HPDE6-E6E7 (cell line): ENCODE measurements around the gene ATG14.
"Not testable (repeated sequence)": the region's sequence is repeated elsewhere in the genome, so short reads cannot be mapped to it uniquely, and the experiment has no call there.

Source experiments
- DNase-seq: peaks from one replicate; pipeline ENCODE4 v3.0.0; 2011; ENCODE audit warnings: missing footprints; ENCODE audit errors: extremely low spot score

Gene ATG14

GRCh38 chr14:55386037-55386808, 25.4 kb downstream of the ATG14 start:
- DNase-seq = no peak

- no peak for DNase-seq
Observed at GRCh38 chr14:55384536-55384935, 27.1 kb downstream of the ATG14 start.

GRCh38 chr14:55383541-55384140, 28.0 kb downstream of the ATG14 start:
- no peak for DNase-seq

- not testable (repeated sequence) for DNase-seq
Observed at GRCh38 chr14:55383056-55383466, 28.6 kb downstream of the ATG14 start.

GRCh38 chr14:55382483-55382882, 29.1 kb downstream of the ATG14 start:
- DNase-seq = no peak

- no peak for DNase-seq
Observed at GRCh38 chr14:55381561-55381960, 30.1 kb downstream of the ATG14 start.

- DNase-seq = no peak
Observed at GRCh38 chr14:55381040-55381439, 30.6 kb downstream of the ATG14 start.

- DNase-seq = no peak
Observed at GRCh38 chr14:55377236-55377635, 34.4 kb downstream of the ATG14 start.

- no peak for DNase-seq
Observed at GRCh38 chr14:55374771-55375170, 36.9 kb downstream of the ATG14 start.

- peak; percentile 38 for DNase-seq
Observed at GRCh38 chr14:55373784-55374705, 37.6 kb downstream of the ATG14 start.

- no peak for DNase-seq
Observed at GRCh38 chr14:55372825-55373224, 38.8 kb downstream of the ATG14 start.

- DNase-seq = no peak
Observed at GRCh38 chr14:55372423-55372822, 39.2 kb downstream of the ATG14 start.

- DNase-seq = no peak
Observed at GRCh38 chr14:55370883-55371455, 40.7 kb downstream of the ATG14 start.

- no peak for DNase-seq
Observed at GRCh38 chr14:55366271-55366670, 45.4 kb downstream of the ATG14 start.

GRCh38 chr14:55361190-55361589, 50.4 kb downstream of the ATG14 start:
- no peak for DNase-seq

- DNase-seq = no peak
Observed at GRCh38 chr14:55359307-55359706, 52.3 kb downstream of the ATG14 start.

- DNase-seq = no peak
Observed at GRCh38 chr14:55356913-55357312, 54.7 kb downstream of the ATG14 start.

- no peak for DNase-seq
Observed at GRCh38 chr14:55355922-55356321, 55.7 kb downstream of the ATG14 start.

- DNase-seq = peak; percentile 70
Observed at GRCh38 chr14:55354500-55354899, 57.1 kb downstream of the ATG14 start.

- no peak for DNase-seq
Observed at GRCh38 chr14:55353686-55354467, 57.8 kb downstream of the ATG14 start.

- DNase-seq = no peak
Observed at GRCh38 chr14:55352201-55352600, 59.4 kb downstream of the ATG14 start.
